ENCODE measurements around the gene PBX3.
A peak's percentile ranks its signal among the peaks of the same experiment; 100 is the strongest.

The PBX3 gene

GRCh38 chr9:125906893-125907292 is 159.7 kb downstream of the PBX3 start:
- DNase-seq (ENCODE audit: low spot score): no peak

GRCh38 chr9:125908136-125908535 is 161.0 kb downstream of the PBX3 start:
- DNase-seq (ENCODE audit: low spot score): no peak

GRCh38 chr9:125908966-125909365 is 161.8 kb downstream of the PBX3 start:
- no peak for DNase-seq (ENCODE audit: low spot score)

- DNase-seq (ENCODE audit: low spot score): no peak
Measured at GRCh38 chr9:125909459-125909858, 162.3 kb downstream of the PBX3 start.

- no peak for DNase-seq (ENCODE audit: low spot score)
Measured at GRCh38 chr9:125910286-125910685, 163.1 kb downstream of the PBX3 start.

GRCh38 chr9:125911861-125912644 is 164.9 kb downstream of the PBX3 start:
- DNase-seq (ENCODE audit: low spot score): no peak

- DNase-seq (ENCODE audit: low spot score): no peak
Measured at GRCh38 chr9:125912667-125913066, 165.5 kb downstream of the PBX3 start.

- no peak for DNase-seq (ENCODE audit: low spot score)
Measured at GRCh38 chr9:125913551-125913950, 166.4 kb downstream of the PBX3 start.

- DNase-seq (ENCODE audit: low spot score): no peak
Measured at GRCh38 chr9:125914411-125914810, 167.2 kb downstream of the PBX3 start.

GRCh38 chr9:125915606-125916005 is 168.4 kb downstream of the PBX3 start:
- no peak for DNase-seq (ENCODE audit: low spot score)

- no peak for DNase-seq (ENCODE audit: low spot score)
Measured at GRCh38 chr9:125919565-125919964, 172.4 kb downstream of the PBX3 start.

GRCh38 chr9:125920402-125920801 is 173.2 kb downstream of the PBX3 start:
- no peak for DNase-seq (ENCODE audit: low spot score)

GRCh38 chr9:125922854-125923253 is 175.7 kb downstream of the PBX3 start:
- DNase-seq (ENCODE audit: low spot score): no peak

- no peak for DNase-seq (ENCODE audit: low spot score)
Measured at GRCh38 chr9:125924351-125924750, 177.2 kb downstream of the PBX3 start.

GRCh38 chr9:125926936-125927335 is 179.8 kb downstream of the PBX3 start:
- DNase-seq (ENCODE audit: low spot score): no peak

- no peak for DNase-seq (ENCODE audit: low spot score)
Measured at GRCh38 chr9:125929846-125930245, 182.7 kb downstream of the PBX3 start.

GRCh38 chr9:125931211-125931610 is 184.0 kb downstream of the PBX3 start:
- no peak for DNase-seq (ENCODE audit: low spot score)

GRCh38 chr9:125932012-125932411 is 184.8 kb downstream of the PBX3 start:
- DNase-seq (ENCODE audit: low spot score): peak; percentile 73

- no peak for DNase-seq (ENCODE audit: low spot score)
Measured at GRCh38 chr9:125932746-125933455, 185.7 kb downstream of the PBX3 start.

GRCh38 chr9:125942125-125942524 is 195.0 kb downstream of the PBX3 start:
- no peak for DNase-seq (ENCODE audit: low spot score)

GRCh38 chr9:125943831-125944230 is 196.7 kb downstream of the PBX3 start:
- DNase-seq (ENCODE audit: low spot score): no peak

- DNase-seq (ENCODE audit: low spot score): no peak
Measured at GRCh38 chr9:125946397-125946796, 199.2 kb downstream of the PBX3 start.

GRCh38 chr9:125948887-125949596 is 201.9 kb downstream of the PBX3 start:
- DNase-seq (ENCODE audit: low spot score): no peak

All from Ammon's horn (tissue), 1 donor.